Right renal pelvis (tissue), 4 donors: ENCODE results near the gene VWA8. TPM values are rescaled to one million over a fixed set of nuclear protein-coding genes. Genes with fewer than 3 reads are reported as not detected.
"Not testable (repeated sequence)": the region's sequence is repeated elsewhere in the genome, so short reads cannot be mapped to it uniquely, and the experiment has no call there.

Source experiments
- DNase-seq, 4 donors: peaks; one replicate each; pipeline ENCODE4 v3.0.0-alpha.2; 2013; ENCODE audit warnings: low read depth in 4 of 4, low spot score in 3 of 4, missing footprints in 1 of 4
- polyA plus RNA-seq, 4 donors: library from polyadenylated mRNA; unstranded; fragments of 120-200 nt; gene quantifications; one replicate each; pipeline ENCODE4 v1.2.1, GENCODE V29; 2013; ENCODE audit not compliant: insufficient read length in 4 of 4

The VWA8 gene
- polyA plus RNA-seq, 4 donors = 18.7 to 24.5 (median 20.7) TPM

GRCh38 chr13:41633776-41634175 lies 327.1 kb downstream of the VWA8 start:
- DNase-seq = no peak

- no peak for DNase-seq
These were observed 329.5 kb downstream of the VWA8 start for GRCh38 chr13:41631296-41631965.

- no peak for DNase-seq
These were observed 333.5 kb downstream of the VWA8 start for GRCh38 chr13:41627425-41627824.

DNA sequence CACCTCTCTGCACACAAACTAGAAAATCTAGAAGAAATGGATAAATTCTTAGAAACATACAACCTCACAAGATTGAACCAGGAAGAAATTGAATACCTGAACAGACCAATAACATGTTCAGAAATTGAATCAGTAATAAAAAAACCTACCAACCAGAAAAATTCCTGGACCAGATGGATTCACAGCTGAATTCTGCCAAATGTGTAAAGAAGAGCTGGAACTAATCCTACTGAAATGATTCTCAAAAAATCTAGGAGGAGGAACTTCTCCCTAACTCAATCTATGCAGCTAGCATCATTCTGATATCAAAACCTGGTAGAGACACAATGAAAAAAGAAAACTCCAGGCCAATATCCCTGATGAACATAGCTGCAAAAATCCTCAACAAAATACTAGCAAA lies 336.9 kb downstream of the VWA8 start:
- no peak for DNase-seq

DNA sequence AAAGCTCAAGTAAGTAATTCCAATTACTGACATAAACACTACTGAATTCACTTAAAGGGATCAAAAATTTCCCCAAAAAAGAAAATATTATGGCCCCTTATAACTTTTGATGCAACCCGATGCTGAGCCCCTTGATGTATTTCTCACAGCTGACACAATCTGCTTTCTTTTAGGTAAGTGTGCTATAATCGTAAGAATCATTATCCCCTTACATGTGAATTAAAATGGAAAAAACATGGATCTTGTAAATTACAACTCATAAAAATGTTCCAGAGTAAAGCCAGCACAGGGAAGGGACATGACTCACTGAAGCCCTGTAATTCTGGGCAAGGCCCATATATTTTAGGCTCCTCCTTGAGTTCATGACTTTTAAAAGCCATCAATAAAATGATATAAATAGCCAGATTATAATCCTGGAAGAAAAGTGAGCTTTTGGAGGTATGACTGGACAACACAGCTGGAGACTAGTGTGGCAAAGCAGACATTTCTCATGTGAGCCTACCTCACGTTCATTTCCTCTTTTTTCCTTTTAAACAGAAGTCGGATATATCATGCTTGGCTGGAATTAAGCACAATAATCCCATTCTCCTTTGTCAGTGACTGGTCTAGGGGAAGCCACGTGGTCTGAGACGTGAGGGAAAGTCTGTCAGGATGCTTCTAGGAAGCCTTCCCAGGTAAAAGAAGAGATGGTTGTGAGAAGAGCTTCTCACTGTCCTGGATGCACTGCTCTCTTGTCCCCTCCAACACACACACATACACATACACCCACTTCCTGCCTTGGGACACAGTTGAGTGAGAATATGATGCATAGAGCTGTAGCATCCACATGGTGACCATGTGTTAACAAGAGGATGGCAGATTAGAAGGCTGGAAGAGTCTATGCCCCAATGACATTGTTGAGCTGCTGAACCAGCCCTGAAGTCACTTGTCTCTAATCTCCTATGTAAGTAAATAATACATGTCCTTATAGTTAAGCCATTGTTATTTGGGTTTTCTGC lies 338.2 kb downstream of the VWA8 start:
- DNase-seq = no peak

DNA sequence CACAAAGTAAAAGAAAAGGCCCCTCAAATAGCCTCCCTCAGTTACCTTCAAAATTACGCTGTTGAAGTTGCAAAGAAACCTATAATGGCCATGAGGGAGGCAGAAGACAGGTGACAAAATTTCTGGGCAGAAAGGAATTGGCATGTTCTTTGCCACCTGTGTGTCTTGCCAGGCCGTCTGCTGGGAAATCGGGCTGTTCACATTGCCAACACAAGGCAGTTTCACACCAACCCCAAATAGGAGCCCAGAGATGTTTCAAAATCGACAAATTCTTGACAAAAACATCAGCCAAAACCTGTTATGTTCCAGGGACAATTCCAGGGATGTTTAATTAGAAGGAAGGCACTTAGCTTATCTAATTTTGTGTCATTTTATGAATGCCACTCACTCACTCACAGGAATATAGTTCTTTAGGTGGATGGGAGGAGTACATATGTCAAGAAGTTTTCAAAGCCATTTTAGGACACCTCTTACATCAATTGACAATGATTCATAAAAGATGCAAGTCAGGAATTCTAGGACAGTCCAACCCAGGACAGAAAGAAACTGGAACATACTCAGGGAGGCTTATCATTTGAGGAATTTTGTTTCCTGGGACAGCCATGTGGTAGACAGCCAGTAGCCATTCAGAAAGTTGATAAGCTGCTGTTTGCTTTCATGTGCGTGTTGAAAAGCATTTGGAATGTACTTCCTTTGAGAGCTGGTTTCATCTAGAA lies 339.0 kb downstream of the VWA8 start:
- DNase-seq = no peak

DNA sequence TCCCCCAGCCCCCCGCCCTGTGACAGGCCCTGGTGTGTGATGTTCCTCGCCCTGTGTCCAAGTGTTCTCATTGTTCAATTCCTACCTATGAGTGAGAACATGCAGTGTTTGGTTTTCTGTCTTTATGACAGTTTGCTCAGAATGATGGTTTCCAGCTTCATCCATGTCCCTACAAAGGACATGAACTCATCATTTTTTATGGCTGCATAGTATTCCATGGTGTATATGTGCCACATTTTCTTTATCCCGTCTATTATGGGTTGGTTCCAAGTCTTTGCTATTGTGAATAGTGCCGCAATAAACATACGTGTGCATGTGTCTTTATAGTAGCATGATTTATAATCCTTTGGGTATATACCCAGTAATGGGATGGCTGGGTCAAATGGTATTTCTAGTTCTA lies 343.3 kb downstream of the VWA8 start:
- not testable (repeated sequence) for DNase-seq

GRCh38 chr13:41616151-41616550 lies 344.8 kb downstream of the VWA8 start:
- no peak for DNase-seq

DNA sequence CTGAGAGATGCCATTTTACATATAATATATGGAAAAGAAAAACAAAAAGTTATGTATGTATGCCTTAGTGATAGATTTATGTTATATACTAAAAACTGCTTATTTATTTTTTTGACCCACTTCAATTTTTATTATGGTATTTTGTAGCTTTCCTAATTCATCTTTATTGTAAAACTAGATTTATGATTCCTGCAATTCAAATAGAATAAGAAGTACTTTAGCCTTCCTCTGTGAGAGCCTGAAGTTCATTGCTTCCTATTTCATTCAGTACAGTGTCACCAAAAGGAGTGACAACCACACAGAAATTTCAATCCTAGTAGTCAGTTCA lies 345.4 kb downstream of the VWA8 start:
- DNase-seq = peak in 1 of 4 donors; percentile 25

GRCh38 chr13:41614671-41615527 lies 346.0 kb downstream of the VWA8 start:
- DNase-seq = no peak

GRCh38 chr13:41613984-41614661 lies 346.8 kb downstream of the VWA8 start:
- DNase-seq = peak in 1 of 4 donors; percentile 53

DNA sequence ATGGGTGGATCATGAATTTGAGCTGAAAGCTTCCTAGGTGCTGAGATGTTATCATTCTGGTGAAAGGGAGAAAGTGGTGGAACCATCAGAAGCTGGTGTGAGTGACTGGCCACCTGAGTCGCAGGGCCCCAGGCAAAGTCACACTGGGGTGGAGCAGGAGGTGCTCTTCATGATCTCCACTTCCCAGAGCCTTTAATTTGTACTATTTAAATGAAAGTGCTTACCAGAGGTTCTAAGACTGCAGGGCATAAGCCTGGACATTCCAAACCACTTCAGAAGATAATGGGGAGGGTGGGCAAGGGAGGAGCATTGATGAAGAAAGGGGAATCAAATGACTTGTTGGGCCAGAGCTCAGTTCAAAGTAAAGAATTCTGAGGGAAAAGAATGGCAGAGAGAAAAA lies 347.4 kb downstream of the VWA8 start:
- DNase-seq = no peak

DNA sequence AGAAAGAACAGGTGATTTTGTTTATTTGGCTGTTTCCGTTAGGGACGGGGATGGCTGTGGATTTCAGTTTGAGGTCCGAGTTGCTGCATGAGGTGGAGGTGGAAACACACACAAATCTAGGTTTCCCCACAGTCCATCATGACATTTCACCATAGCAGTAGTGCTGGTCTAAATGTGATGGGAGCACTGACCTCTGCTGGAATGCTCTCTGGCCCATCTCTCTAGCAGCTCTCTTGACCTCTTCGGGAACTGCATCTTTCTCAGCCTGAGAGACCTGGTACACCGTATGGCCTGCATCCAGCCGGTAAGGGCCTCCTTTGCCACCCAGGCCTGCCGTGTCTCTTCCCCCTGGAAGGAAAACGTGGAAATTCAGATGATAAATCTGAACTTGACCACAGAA lies 349.5 kb downstream of the VWA8 start:
- no peak for DNase-seq

DNA sequence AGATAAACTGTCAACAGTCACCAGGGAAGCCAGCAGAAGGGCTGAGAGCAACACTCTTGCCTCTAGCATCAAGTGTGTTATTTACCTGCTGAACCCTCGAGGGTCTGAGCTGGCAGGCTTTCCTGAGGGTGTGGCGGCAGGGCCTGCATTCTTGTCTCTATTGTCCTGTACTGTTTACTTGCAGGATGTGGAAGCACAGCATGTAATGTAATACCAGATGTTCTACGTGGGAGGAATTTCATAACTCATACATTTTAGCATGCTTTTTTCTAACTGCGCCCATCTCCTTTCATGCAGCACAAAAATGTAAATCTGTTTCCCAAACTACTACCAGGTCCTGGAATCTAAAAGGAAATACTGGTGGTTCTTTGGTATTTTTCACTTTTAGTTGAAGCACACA lies 350.5 kb downstream of the VWA8 start:
- no peak for DNase-seq

DNA sequence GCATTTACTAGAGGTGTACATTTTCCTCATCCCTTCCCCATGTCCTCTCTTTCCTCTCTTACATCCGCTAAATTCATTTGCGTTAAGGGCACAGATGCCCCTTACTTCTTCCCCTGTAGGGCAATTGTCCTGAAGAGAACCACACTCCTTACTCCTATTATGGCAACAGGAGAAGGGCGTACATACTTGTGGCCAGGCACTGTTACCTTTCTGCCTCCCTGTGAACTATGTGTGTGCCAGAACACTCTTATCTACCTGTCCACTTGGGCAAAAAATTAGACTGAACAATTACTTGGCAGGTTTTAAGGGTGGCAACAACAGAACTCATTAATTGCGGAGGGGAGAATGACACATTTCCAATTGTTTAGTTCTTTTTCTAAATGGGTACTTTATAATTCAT lies 351.1 kb downstream of the VWA8 start:
- DNase-seq = no peak

GRCh38 chr13:41608839-41609177 lies 352.1 kb downstream of the VWA8 start:
- DNase-seq = no peak

GRCh38 chr13:41608111-41608838 lies 352.6 kb downstream of the VWA8 start:
- DNase-seq = no peak

DNA sequence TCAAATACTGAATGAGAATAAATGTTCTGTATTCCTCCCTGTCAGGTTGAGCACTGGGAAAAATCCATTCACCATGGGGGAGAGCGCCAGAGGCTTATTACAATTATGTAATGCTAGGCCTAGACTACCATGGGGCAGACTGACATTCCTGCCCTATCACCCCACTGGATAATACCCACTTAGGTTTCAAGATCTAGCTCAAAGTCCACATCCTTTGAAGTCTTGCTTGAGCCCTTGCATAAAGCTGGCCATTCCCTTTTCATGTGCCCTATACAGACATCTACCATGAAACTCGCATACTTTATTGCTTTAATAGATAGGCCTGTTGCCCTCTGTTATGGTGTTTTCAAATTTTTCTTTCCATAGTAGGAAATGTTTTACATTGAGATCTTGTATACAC lies 354.3 kb downstream of the VWA8 start:
- no peak for DNase-seq
